ENCODE measurements around the gene MYH7. TPM values are rescaled to one million over a fixed set of nuclear protein-coding genes. Genes with fewer than 3 reads are reported as not detected.

The MYH7 gene
- total RNA-seq, 8 experiments from 2014 or later, result 0.04 to 0.93 (median 0.14) TPM; not detected in 1

DNA sequence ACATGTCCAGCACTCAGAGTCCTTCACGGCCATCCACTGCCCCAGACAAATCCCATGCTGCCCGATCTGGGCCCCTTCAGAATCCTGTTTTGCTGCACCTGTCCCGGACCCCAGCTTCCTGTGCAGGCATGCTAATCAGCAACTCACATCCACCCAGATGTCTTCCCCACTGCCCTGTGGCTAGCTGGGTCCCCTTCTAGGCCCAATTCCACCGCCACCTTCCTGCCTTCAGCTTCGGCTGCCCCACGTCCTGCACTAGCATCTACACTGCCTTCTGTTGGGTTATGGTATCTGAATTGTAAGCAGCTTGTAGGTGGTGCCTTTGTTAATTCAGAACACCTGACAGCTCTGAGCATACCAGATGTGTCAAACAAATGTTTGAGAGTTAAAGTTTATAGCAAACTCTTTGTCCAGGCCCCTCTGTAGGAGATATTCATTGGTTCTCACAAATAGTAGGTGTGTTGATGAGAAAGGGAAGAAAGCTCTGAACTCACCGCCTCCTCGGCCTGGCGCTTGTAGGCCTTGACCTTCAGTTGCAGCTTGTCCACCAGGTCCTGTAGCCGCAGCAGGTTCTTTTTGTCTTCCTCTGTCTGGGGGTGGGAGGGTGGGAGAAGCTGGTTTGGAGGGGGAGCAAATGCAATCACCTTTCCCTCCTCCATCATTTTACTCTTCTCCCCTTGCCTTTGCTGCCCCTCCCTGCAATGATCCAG, 52.6 kb downstream of the MYH7 start:
- ATAC-seq (replicated peaks in 6 of 8), result no peak
- Histone ChIP-seq H3K27ac (no peak overlapping the region), H3K4me1 (replicated peaks in 1 of 2) (no peaks in the 10 kb centered on the region), H3K4me3 (no peak overlapping the region)
- whole genome bisulfite sequencing, 10 experiments, result 13 to 80% (median 68%) methylated on average over 2 to 8 of the region's 10 CpGs; no CpG with 5 or more reads in 3 of the 10 experiments
- in situ Hi-C loops (cut with MboI; ENCODE audit: low pct_unique_long_range_greater_than_20kb in 2 of 9, low sequenced_read_pairs in 9 of 9, unreplicated experiment in 9 of 9), result no loop called here

DNA sequence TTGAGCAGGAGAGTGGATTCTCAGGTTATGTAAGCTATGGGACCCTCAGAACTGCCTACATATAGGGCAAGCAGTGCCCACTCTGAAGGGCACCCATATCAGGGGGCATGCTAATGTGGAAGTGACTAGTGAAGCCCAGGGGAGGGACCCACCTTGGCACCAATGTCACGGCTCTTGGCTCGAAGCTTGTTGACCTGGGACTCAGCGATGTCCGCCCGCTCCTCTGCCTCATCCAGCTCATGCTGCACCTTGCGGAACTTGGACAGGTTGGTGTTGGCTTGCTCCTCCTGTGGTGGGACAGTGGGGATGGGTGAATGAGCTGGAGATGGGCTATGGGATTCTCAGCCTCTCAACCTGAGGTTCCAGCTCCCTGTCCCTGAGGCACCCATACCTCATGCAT, 53.2 kb downstream of the MYH7 start:
- no peak overlapping the region for H3K27ac ChIP-seq
- WGBS, 10 experiments, result 96% methylated on average over 4 of the region's 6 CpGs; no CpG with 5 or more reads in 9 of the 10 experiments

DNA sequence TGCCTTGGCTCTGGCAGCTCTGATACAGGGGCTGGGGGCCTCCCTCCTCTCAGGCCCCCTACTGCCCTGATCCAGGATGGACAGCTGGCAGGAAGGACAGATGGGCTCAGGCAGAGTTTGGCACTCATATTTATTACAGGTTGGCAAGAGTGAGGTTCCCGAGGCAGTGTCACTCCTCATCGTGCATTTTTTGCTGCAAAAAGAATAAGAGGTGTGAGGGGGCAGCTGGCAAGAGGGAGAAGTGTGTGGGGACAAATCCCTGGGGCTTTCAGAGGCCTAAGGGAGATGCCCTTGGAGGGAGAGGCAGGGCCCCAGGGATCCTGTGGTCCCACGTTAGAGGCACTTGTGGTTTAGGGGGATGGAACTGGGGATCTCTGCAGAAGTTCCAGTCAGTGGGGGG, 53.6 kb downstream of the MYH7 start:
- no peak for ATAC-seq (replicated peaks in 6 of 8)
- in situ Hi-C loops (cut with MboI; ENCODE audit: low pct_unique_long_range_greater_than_20kb in 2 of 9, low sequenced_read_pairs in 9 of 9, unreplicated experiment in 9 of 9), result no loop called here
- 30 to 50% methylated on average over 1 to 2 of the region's 3 CpGs; no CpG with 5 or more reads in 8 of the 10 experiments for WGBS, 10 experiments
- H3K4me3 ChIP-seq, result no peak overlapping the region
- H3K27ac ChIP-seq, result no peak overlapping the region
- no peaks in the 10 kb centered on the region for H3K4me1 ChIP-seq (replicated peaks in 1 of 2)

More for the DNA sequence above, 53.2 kb downstream of the MYH7 start:
- no peak overlapping the region for H3K4me3 ChIP-seq
- H3K4me1 ChIP-seq (replicated peaks in 1 of 2), result no peaks in the 10 kb centered on the region
- in situ Hi-C loops (cut with MboI; ENCODE audit: low pct_unique_long_range_greater_than_20kb in 2 of 9, low sequenced_read_pairs in 9 of 9, unreplicated experiment in 9 of 9), result no loop called here
- ATAC-seq (replicated peaks in 6 of 8), result no peak

DNA sequence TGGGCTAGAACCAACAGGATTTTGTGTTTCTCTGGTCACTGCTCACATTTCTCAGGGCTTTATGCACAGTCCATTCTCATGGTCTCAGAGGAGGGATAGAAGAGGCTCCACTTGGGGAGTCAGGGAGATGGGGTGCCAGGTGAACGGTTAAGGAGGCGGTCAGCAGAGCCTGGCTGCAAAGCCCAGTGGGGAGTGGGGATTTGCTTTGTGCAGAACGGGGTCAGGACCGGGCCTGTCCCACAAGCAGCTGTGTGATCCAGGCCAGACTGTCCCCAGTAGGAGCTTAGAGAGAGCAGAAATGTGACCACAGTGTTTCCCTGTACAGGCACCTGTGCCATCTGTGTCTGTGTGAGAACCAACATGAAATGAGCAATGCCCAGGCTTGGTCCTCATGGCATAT, 54.5 kb downstream of the MYH7 start:
- Histone ChIP-seq H3K27ac (no peak overlapping the region), H3K4me1 (replicated peaks in 1 of 2) (no peaks in the 10 kb centered on the region), H3K4me3 (no peak overlapping the region)
- 42 to 60% methylated on average over 2 of the region's 4 CpGs; no CpG with 5 or more reads in 8 of the 10 experiments for WGBS, 10 experiments
- no peak for ATAC-seq (replicated peaks in 6 of 8)
- in situ Hi-C loops (cut with MboI; ENCODE audit: low pct_unique_long_range_greater_than_20kb in 2 of 9, low sequenced_read_pairs in 9 of 9, unreplicated experiment in 9 of 9), result no loop called here

DNA sequence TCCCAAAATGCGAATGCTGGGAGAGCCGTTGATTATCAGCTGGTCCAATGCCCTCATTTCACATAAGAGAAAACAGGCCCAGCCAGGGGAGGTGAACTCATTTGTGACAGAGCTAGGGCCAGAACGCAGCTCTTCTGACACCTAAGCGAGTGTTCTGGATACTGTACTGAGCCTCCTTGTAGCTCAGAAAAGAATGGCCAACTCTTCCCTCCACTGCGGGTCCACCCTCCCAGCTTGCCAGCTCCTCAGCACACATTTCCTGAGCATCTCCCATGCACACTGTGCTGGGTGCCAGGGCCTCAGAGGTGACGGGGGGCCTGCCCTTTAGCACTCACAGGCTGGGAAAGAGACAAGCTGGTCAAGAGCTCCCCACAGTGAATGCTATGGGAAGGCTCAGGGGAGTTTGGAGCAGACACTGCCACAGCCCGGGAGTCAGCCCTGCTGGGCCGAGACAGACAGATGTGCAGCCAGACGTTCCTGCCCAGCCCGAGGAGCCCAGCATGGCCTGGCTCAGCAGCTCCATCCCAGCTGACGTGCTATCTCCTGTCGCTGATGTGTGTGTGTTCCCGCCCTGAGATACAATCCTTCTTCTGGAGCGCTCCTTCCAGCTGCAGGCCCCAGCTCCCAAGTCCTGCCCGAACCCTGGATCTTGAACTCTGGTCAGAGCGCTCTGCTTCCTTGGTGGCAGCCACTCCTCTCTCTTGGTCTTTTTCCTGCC, 55.1 kb downstream of the MYH7 start:
- Histone ChIP-seq H3K4me3 (no peak overlapping the region), H3K4me1 (replicated peaks in 1 of 2) (no peaks in the 10 kb centered on the region), H3K27ac (no peak overlapping the region)
- in situ Hi-C loops (cut with MboI; ENCODE audit: low pct_unique_long_range_greater_than_20kb in 2 of 9, low sequenced_read_pairs in 9 of 9, unreplicated experiment in 9 of 9), result no loop called here
- ATAC-seq (replicated peaks in 6 of 8), result peak in 4 of 8 experiments; percentile 7 to 66 (median 32)
- WGBS, 10 experiments, result 7 to 100% (median 68%) methylated on average over 1 to 8 of the region's 16 CpGs; no CpG with 5 or more reads in 2 of the 10 experiments

DNA sequence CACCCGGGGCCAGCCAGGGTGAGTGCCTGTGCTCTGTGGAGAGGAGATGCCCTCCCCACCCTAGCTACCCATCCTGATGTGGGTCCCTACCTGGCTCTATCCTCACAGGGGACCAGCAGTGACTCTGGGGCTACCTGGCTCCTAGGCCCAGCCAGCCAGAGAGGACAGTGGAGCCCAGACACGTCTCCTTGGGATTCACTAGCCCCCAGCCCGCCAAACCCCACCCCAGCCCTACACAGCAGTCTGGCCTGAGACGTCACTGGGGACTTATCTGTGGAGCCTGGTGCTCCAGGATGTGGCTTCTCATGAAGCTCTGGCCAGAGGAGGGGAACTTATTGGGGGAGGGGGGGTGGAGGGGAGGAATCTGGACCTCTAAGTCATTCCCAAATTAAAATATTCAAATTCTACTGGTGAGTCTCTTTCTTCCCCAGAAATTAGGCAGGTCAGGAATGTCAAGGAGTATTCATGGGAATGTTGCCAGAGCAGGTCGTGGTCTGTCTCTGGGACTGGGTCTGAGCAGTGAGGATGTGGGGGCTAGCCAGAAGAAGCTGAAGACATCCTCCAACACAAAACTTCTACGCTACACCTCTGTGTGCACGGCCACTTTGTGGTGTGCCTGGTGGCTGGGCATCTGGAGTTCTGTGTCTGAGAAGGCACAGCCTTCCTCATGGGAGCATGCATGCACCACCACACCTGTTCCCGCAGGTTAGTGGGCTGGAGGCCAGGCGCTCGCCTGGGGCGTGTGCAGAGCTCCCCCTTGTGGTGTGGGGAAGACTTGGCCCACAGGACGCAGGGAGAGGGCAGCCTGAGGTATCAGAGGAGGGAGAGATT, 55.9 kb downstream of the MYH7 start:
- H3K4me1 ChIP-seq (replicated peaks in 1 of 2), result no peaks in the 10 kb centered on the region
- no peak overlapping the region for H3K27ac ChIP-seq
- WGBS, 10 experiments, result 33 to 85% (median 50%) methylated on average over 2 to 6 of the region's 12 CpGs; no CpG with 5 or more reads in 6 of the 10 experiments
- H3K4me3 ChIP-seq, result no peak overlapping the region
- in situ Hi-C loops (cut with MboI; ENCODE audit: low pct_unique_long_range_greater_than_20kb in 2 of 9, low sequenced_read_pairs in 9 of 9, unreplicated experiment in 9 of 9), result loop anchor here in 1 of 9 experiments (10.0 kb wide), 1 partner anchor 55 kb away; the partner anchor contains the start of gene PABPN1
- ATAC-seq (replicated peaks in 6 of 8), result peak in 7 of 8 experiments; percentile 38 to 93 (median 74)

DNA sequence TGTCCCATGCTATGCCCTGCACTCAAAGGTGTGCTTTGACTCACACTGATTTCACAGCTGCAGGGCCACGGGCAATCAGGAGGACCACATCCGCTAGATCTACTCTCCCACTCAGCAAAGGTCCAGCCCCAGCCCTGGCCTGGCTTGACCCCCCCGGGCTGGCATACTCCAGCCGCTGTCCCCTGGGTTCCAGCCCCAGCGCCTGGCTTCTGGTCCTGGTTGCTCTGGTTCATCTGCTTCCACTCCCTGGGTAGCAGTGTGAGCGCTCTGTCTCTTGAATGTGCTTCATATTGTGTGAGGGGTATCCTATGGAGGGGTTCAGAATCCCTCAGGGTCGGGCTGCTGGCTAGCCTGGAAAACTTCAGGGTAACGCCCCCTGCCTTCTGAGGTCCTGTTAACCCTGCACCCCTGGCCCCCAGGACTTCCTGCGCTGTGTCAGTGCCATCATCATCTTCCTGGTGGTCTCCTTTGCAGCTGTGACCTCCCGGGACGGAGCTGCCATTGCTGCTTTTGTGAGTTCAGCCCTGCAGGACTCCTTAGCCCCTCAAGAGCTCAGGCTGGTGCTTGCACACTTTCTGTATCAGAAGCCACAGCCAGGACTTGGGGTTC, 56.7 kb downstream of the MYH7 start:
- Histone ChIP-seq H3K27ac (no peak overlapping the region), H3K4me1 (replicated peaks in 1 of 2) (no peaks in the 10 kb centered on the region), H3K4me3 (no peak overlapping the region)
- no peak for ATAC-seq (replicated peaks in 6 of 8)
- in situ Hi-C loops (cut with MboI; ENCODE audit: low pct_unique_long_range_greater_than_20kb in 2 of 9, low sequenced_read_pairs in 9 of 9, unreplicated experiment in 9 of 9), result loop anchor here in 1 of 9 experiments (10.0 kb wide), 1 partner anchor 54 kb away; the partner anchor contains the start of gene PABPN1
- 40 to 100% (median 71%) methylated on average over 1 to 5 of the region's 11 CpGs; no CpG with 5 or more reads in 4 of the 10 experiments for WGBS, 10 experiments

DNA sequence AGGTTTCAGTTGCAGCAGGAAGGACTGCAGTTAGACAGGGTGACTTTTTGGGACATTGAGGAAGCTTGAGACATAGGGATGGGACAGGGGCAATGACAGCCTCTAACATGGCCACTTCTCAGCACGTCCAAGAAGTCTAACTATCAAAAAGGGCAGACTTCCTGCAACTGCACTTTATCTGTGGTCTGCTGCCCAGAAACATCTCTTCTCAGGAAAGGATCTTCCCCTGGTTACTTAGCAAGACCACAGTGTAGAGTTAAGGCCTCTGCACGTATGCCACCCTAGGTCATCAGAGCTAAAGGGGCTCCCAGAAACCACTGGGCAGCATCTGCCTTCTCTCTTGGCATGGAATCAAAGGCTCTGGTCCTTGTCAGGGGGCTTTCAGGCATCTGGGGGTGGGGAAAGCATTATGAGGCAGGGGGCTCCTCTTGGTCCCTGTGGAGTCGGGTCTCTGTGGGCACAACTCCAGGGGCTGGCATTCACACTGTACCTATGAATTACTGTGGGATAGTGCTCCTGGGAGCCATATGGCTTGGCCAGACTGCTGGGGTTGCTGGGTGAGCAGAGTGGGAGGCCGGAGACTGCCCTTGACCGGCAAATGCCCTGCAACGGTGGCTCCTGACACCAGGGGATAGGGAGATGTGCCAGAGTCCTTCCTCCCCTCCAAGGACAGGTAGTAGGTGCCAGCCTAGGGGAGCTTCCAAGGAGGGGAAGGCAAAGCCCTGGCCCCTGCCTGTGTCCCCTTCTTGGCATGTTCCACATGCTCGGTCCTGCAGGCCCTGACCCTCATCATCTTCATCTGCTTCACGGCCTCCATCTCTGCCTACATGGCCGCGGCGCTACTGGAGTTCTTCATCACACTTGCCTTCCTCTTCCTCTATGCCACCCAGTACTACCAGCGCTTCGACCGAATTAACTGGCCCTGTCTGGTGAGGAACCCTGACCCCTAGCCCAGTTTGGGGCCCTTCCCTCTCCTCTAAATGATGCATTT, 57.6 kb downstream of the MYH7 start:
- WGBS, 10 experiments, result 28 to 100% (median 80%) methylated on average over 2 to 7 of the region's 14 CpGs; no CpG with 5 or more reads in 3 of the 10 experiments
- Histone ChIP-seq H3K27ac (no peak overlapping the region), H3K4me3 (no peak overlapping the region), H3K4me1 (replicated peaks in 1 of 2) (no peaks in the 10 kb centered on the region)
- no peak for ATAC-seq (replicated peaks in 6 of 8)
- in situ Hi-C loops (cut with MboI; ENCODE audit: low pct_unique_long_range_greater_than_20kb in 2 of 9, low sequenced_read_pairs in 9 of 9, unreplicated experiment in 9 of 9), result loop anchor here in 1 of 9 experiments (10.0 kb wide), 1 partner anchor 53 kb away; the partner anchor contains the start of gene PABPN1

DNA sequence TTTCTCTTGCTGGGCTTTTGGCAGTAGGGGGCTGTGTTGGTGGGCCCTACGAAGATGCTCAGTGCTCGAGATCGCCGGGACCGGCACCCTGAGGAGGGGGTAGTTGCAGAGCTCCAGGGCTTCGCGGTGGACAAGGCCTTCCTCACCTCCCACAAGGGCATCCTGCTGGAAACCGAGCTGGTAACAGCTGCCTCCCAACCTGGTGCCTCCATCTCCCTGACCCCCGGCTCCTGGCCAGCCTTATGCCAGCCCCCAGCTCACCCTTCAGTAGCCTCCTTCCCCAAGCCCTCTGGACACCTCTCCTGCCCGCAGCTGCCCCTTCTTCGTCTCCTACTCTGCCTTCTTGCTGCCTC, 58.3 kb downstream of the MYH7 start:
- in situ Hi-C loops (cut with MboI; ENCODE audit: low pct_unique_long_range_greater_than_20kb in 2 of 9, low sequenced_read_pairs in 9 of 9, unreplicated experiment in 9 of 9), result loop anchor here in 1 of 9 experiments (10.0 kb wide), 1 partner anchor 52 kb away; the partner anchor contains the start of gene PABPN1

DNA sequence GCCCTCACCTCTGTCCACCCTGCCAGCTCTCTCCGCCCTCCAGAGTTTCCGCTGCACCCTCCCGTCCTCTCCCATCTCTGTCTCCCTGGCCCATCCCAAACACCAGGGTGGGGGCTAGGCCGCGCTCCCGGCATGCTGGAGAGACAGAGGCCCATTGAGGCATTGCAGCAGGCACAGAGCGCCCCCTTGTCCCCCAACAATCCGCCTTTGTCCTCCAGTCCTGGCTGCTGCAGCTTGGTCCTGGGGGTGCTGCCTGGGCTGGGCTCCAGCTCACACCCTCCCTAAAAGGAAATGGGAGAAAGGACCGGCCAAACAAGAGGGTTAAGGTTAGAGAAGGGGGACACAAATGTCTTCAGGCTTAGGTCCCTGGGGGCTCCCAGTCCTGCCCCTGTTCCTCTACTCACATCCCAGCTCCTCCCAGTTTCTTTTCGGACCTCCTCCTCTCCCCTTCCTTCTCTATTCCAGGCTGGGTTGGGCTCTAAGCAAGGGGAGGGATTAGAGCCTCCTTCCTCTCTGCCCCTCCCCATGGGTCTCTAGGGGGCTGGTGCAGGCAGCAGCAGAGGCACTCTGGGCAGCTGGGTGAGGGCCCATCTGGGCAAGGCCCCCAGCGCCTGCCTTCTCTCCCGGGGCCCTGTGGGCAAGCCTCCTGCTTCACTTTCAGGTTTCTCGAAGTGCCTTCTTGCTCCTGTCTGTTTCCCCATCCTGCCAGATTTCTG, 58.8 kb downstream of the MYH7 start, which contains the start of gene CMTM5:
TSS of gene CMTM5 (plus strand) at position 565 of the 716 bp plus-strand sequence. CDS start 206 bp downstream, outside the sequence.
- in situ Hi-C loops (cut with MboI; ENCODE audit: low pct_unique_long_range_greater_than_20kb in 2 of 9, low sequenced_read_pairs in 9 of 9, unreplicated experiment in 9 of 9), result loop anchor here in 1 of 9 experiments (10.0 kb wide), 1 partner anchor 52 kb away; the partner anchor contains the start of gene PABPN1
- 20 to 100% (median 49%) methylated on average over 1 to 4 of the region's 13 CpGs; no CpG with 5 or more reads in 4 of the 10 experiments for WGBS, 10 experiments
- H3K4me1 ChIP-seq (replicated peaks in 1 of 2), result no peaks in the 10 kb centered on the region
- ATAC-seq (replicated peaks in 6 of 8), result peak in 2 of 8 experiments; percentile 36 to 54
- H3K4me3 ChIP-seq, result no peak within 1 kb of the TSS
- H3K27ac ChIP-seq, result no peak within 1 kb of the TSS

More for the DNA sequence above, 58.3 kb downstream of the MYH7 start:
- no peaks in the 10 kb centered on the region for H3K4me1 ChIP-seq (replicated peaks in 1 of 2)
- no peak for ATAC-seq (replicated peaks in 6 of 8)
- WGBS, 10 experiments, result 30 to 53% (median 45%) methylated on average over 1 to 4 of the region's 11 CpGs; no CpG with 5 or more reads in 6 of the 10 experiments
- H3K27ac ChIP-seq, result no peak overlapping the region
- no peak overlapping the region for H3K4me3 ChIP-seq
